K562 (cell line): ENCODE data around the gene DNAAF3. TPM values are rescaled to one million over a fixed set of nuclear protein-coding genes. Genes with fewer than 3 reads are reported as not detected.

Experiments used
- AFF4 ChIP-seq: sonication (generic); formaldehyde crosslinking; IDR thresholded peaks from 2 replicates; pipeline ENCODE4 v1.8.0; 2023; ENCODE audit warnings: mild to moderate bottlenecking, missing genetic modification reagents
- ATF7 ChIP-seq: fragments of 450-650 bp; IDR thresholded peaks from 2 replicates; pipeline ENCODE4 v1.7.1; 2014; ENCODE audit warnings: mild to moderate bottlenecking, moderate library complexity
- EGR1 ChIP-seq: fragments of 450-650 bp; conservative IDR thresholded peaks from 2 replicates; pipeline ENCODE4 v1.6.1; 2017; ENCODE audit warnings: mild to moderate bottlenecking
- ETS1 ChIP-seq: conservative IDR thresholded peaks from 2 replicates; pipeline ENCODE4 v1.6.1; 2011; ENCODE audit warnings: low read depth, mild to moderate bottlenecking, low read length; ENCODE audit not compliant: control insufficient read depth
- GTF2B ChIP-seq: IDR thresholded peaks from 2 replicates; pipeline ENCODE4 v1.6.1; 2011; ENCODE audit not compliant: insufficient read length; ENCODE audit errors: extremely low read depth
- HCFC1 ChIP-seq: IDR thresholded peaks from 2 replicates; pipeline ENCODE4 v1.6.1; 2012; ENCODE audit warnings: low read depth, low read length, improper control_type of control experiment
- KDM5B ChIP-seq: fragments of 200-600 bp; sonication (generic); IDR thresholded peaks from 2 replicates; pipeline ENCODE4 v1.6.1; 2012; ENCODE audit warnings: low read depth, mild to moderate bottlenecking, moderate library complexity, low read length, control low read depth, inconsistent platforms; ENCODE audit not compliant: insufficient replicate concordance
- L3MBTL2 ChIP-seq: fragments of 450-650 bp; IDR thresholded peaks from 2 replicates; pipeline ENCODE4 v1.6.1; 2016; ENCODE audit warnings: mild to moderate bottlenecking, moderate library complexity
- MAFF ChIP-seq: IDR thresholded peaks from 2 replicates; pipeline ENCODE4 v1.6.1; 2012; ENCODE audit warnings: low read length, improper control_type of control experiment
- MAZ ChIP-seq, 2 experiments: fragments of 450-650 bp in 1 of 2; sonication (generic) in 1 of 2; formaldehyde crosslinking; IDR thresholded peaks in 1 of 2; conservative IDR thresholded peaks in 1 of 2; 2 replicates each; pipeline versions ENCODE4 v1.4.0 to v1.5.0; 2020; ENCODE audit warnings: mild to moderate bottlenecking in 1 of 2, missing genetic modification reagents in 1 of 2
- MECOM ChIP-seq: fragments of 250-450 bp; sonication (Bioruptor Pico); IDR thresholded peaks from 2 replicates; pipeline ENCODE4 v1.8.0; 2022; ENCODE audit warnings: inconsistent platforms
- PHF8 ChIP-seq: fragments of 200-600 bp; sonication (generic); IDR thresholded peaks from 2 replicates; pipeline ENCODE4 v1.6.1; 2012; ENCODE audit warnings: mixed run types, mild to moderate bottlenecking, inconsistent platforms, low read length, moderate library complexity, borderline replicate concordance
- POLR2G ChIP-seq: fragments of 200-400 bp; formaldehyde crosslinking; IDR thresholded peaks from 2 replicates; pipeline ENCODE4 v1.6.1; 2017; ENCODE audit warnings: low read depth, mild to moderate bottlenecking, antibody characterized with exemption, low read length, moderate library complexity
- RBBP5 ChIP-seq: fragments of 200-600 bp; sonication (generic); IDR thresholded peaks from 2 replicates; pipeline ENCODE4 v1.6.1; 2012; ENCODE audit warnings: borderline replicate concordance, mild to moderate bottlenecking, low read length, control low read depth, inconsistent platforms; ENCODE audit not compliant: insufficient read depth, poor library complexity, severe bottlenecking
- RBFOX2 ChIP-seq: fragments of 200-400 bp; formaldehyde crosslinking; IDR thresholded peaks from 2 replicates; pipeline ENCODE4 v1.6.1; 2017; ENCODE audit warnings: low read depth, mild to moderate bottlenecking, low read length, moderate library complexity
- SREBF1 ChIP-seq: fragments of 150-350 bp; IDR thresholded peaks from 2 replicates; pipeline ENCODE4 v1.6.1; 2014; ENCODE audit warnings: antibody characterized with exemption, low read depth, low read length, borderline replicate concordance
- TRIM24 ChIP-seq, 2 experiments: fragments of 450-650 bp; IDR thresholded peaks; 2 replicates each; pipeline ENCODE4 v1.6.1; 2016
- ZFP30 ChIP-seq: fragments of 250-450 bp; sonication (Bioruptor Pico); IDR thresholded peaks from 2 replicates; pipeline ENCODE4 v1.8.0; 2022; ENCODE audit warnings: moderate library complexity, mild to moderate bottlenecking, inconsistent platforms, borderline replicate concordance
- ZNF165 ChIP-seq: fragments of 250-450 bp; sonication (Bioruptor Pico); IDR thresholded peaks from 2 replicates; pipeline ENCODE4 v1.4.0; 2020; ENCODE audit warnings: borderline replicate concordance
- ZNF217 ChIP-seq: sonication (generic); formaldehyde crosslinking; IDR thresholded peaks from 2 replicates; pipeline ENCODE4 v1.8.0; 2022; ENCODE audit warnings: mild to moderate bottlenecking, missing genetic modification reagents
- ZNF263 ChIP-seq: sonication (generic); formaldehyde crosslinking; IDR thresholded peaks from 2 replicates; pipeline ENCODE4 v1.8.0; 2022; ENCODE audit warnings: mild to moderate bottlenecking, missing genetic modification reagents, borderline replicate concordance
- ZNF583 ChIP-seq: fragments of 250-450 bp; sonication (Bioruptor Pico); IDR thresholded peaks from 2 replicates; pipeline ENCODE4 v1.4.0; 2020
- polyA plus RNA-seq, 8 experiments: library from polyadenylated mRNA; depleted of rRNA in 4 of 8; stranded (reverse) in 5 of 8; unstranded in 3 of 8; fragments of >200 nt; fragmentation: Nextera tagmentation in 2 of 8; fragmentation: Illumina TruSeq in 1 of 8; extraction: Ambion mirVana in 2 of 8; extraction: Trizol in 1 of 8; gene quantifications; 2 replicates each; pipeline versions ENCODE4 v1.2.1 to v1.2.3, GENCODE V29; 2011 to 2014; ENCODE audit warnings: inconsistent platforms in 1 of 8, missing spikeins in 1 of 8
- total RNA-seq, 7 experiments: library from RNA; depleted of rRNA in 6 of 7; stranded (reverse); fragments of >200 nt in 6 of 7; fragmentation: Illumina TruSeq in 2 of 7; extraction: Trizol in 2 of 7; gene quantifications; 2 replicates each; pipeline versions ENCODE4 v1.2.1 to v1.2.3, GENCODE V29; 2011 to 2021; ENCODE audit warnings: low replicate concordance in 1 of 7

DNAAF3 gene
- total and polyA plus RNA-seq, 9 of the 15 experiments (the other 6 are each of a cell fraction or from before 2014, with no cell fraction given), result 21.6 to 61.5 (median 43.0) TPM

GRCh38 chr19:55156202-55157063 lies 10.0 kb downstream of the DNAAF3 start (continued):
- TF ChIP-seq POLR2G (peak; percentile 54), RBBP5 (peak; percentile 33), ZNF217 (CRISPR knock-in tag) (no peak), ATF7 (0 out of 2 replicates have a peak, but pooled peaks have one; percentile 18), HCFC1 (no peak), TRIM24 (IDR thresholded peaks at IDR 0.05) (no peak), ZNF263 (0 out of 2 replicates have a peak, but pooled peaks have one; percentile 3), PHF8 (peak; percentile 55; the same call in 1 of the 2 replicates), MECOM (no peak), GTF2B (no peak), SREBF1 (no peak), ETS1 (peak; percentile 32; the same call in 1 of the 2 replicates), MAFF (no peak), ZFP30 (no peak), L3MBTL2 (peak; percentile 88), MAZ (CRISPR knock-in tag; conservative IDR thresholded peaks at IDR 0.05 in 1 of 2, IDR thresholded peaks at IDR 0.05 in 1 of 2) (peak in 1 of 2 experiments; percentile 29; a peak in 1 of 4 replicates), ZNF165 (CRISPR knock-in tag) (no peak), RBFOX2 (peak; percentile 46; the same call in 1 of the 2 replicates), EGR1 (peak; percentile 92), AFF4 (CRISPR knock-in tag) (peak; percentile 77; the same call in 1 of the 2 replicates), KDM5B (peak; percentile 42), ZNF583 (CRISPR knock-in tag) (no peak)
